NCI-H128 (cell line): ENCODE results near the gene COBLL1.

Experiments
- DNase-seq: peaks from one replicate; lab custom pipeline; 2025; ENCODE audit not compliant: unreplicated experiment; lab: John Stamatoyannopoulos, UW

Gene COBLL1

GRCh38 chr2:164692114-164692513, 149.5 kb downstream of the COBLL1 start:
- DNase-seq, result no peak

GRCh38 chr2:164691346-164691887, 150.2 kb downstream of the COBLL1 start:
- DNase-seq, result no peak

- no peak for DNase-seq
These were observed 151.3 kb downstream of the COBLL1 start for GRCh38 chr2:164690361-164690760.

- DNase-seq, result no peak
These were observed 152.7 kb downstream of the COBLL1 start for GRCh38 chr2:164688896-164689419.

- no peak for DNase-seq
These were observed 160.6 kb downstream of the COBLL1 start for GRCh38 chr2:164681009-164681408.

GRCh38 chr2:164678631-164679149, 162.9 kb downstream of the COBLL1 start:
- DNase-seq, result no peak

GRCh38 chr2:164677733-164678132, 163.9 kb downstream of the COBLL1 start:
- DNase-seq, result no peak

- DNase-seq, result no peak
These were observed 164.4 kb downstream of the COBLL1 start for GRCh38 chr2:164677271-164677670.

- no peak for DNase-seq
These were observed 165.9 kb downstream of the COBLL1 start for GRCh38 chr2:164675687-164676086.

- DNase-seq, result no peak
These were observed 166.6 kb downstream of the COBLL1 start for GRCh38 chr2:164675027-164675426.

- no peak for DNase-seq
These were observed 169.8 kb downstream of the COBLL1 start for GRCh38 chr2:164671664-164672396.

- DNase-seq, result no peak
These were observed 172.3 kb downstream of the COBLL1 start for GRCh38 chr2:164669291-164669690.

- DNase-seq, result no peak
These were observed 174.1 kb downstream of the COBLL1 start for GRCh38 chr2:164667566-164667965.

- DNase-seq, result no peak
These were observed 177.6 kb downstream of the COBLL1 start for GRCh38 chr2:164664070-164664469.

GRCh38 chr2:164662868-164663631, 178.6 kb downstream of the COBLL1 start:
- DNase-seq, result no peak

- no peak for DNase-seq
These were observed 179.6 kb downstream of the COBLL1 start for GRCh38 chr2:164662066-164662465.

GRCh38 chr2:164661349-164661748, 180.3 kb downstream of the COBLL1 start:
- DNase-seq, result no peak

- no peak for DNase-seq
These were observed 184.5 kb downstream of the COBLL1 start for GRCh38 chr2:164657129-164657528.

GRCh38 chr2:164655750-164656149, 185.9 kb downstream of the COBLL1 start:
- no peak for DNase-seq

- no peak for DNase-seq
These were observed 186.3 kb downstream of the COBLL1 start for GRCh38 chr2:164655336-164655735.

GRCh38 chr2:164651361-164651760, 190.3 kb downstream of the COBLL1 start:
- DNase-seq, result no peak
